Kidney (tissue), 14 donors: ENCODE data around the gene ZBTB17. TPM values are rescaled to one million over a fixed set of nuclear protein-coding genes. Genes with fewer than 3 reads are reported as not detected.
A peak's percentile ranks its signal among the peaks of the same experiment; 100 is the strongest.

Experiments
- DNase-seq, 5 donors: peaks; one replicate each; pipeline ENCODE4 v3.0.0-alpha.2; 2013 to 2020
- FAIRE-seq: peaks from 2 replicates; lab custom pipeline; 2012; peaks lifted over from hg19 to GRCh38; lab: Jason Lieb, UNC
- H3K27ac ChIP-seq, 2 donors: one replicate each; pipeline ENCODE4 v1.7.0; 2013; ENCODE audit warnings: low read depth in 2 of 2, low read length in 2 of 2, inconsistent platforms in 1 of 2
- H3K27me3 ChIP-seq: one replicate; pipeline ENCODE4 v1.7.1; 2013; ENCODE audit warnings: low read length, inconsistent platforms; ENCODE audit not compliant: control insufficient read depth, insufficient read depth
- H3K36me3 ChIP-seq, 3 donors: one replicate each; pipeline versions ENCODE4 v1.7.0 to v1.7.1; 2013; ENCODE audit warnings: low read length in 3 of 3, control low read depth in 1 of 3, inconsistent platforms in 1 of 3; ENCODE audit not compliant: insufficient read depth in 3 of 3, control insufficient read depth in 2 of 3
- H3K4me1 ChIP-seq, 3 donors: one replicate each; pipeline versions ENCODE4 v1.7.0 to v1.7.1; 2013; ENCODE audit warnings: low read length in 3 of 3, inconsistent platforms in 1 of 3, low read depth in 1 of 3; ENCODE audit not compliant: control insufficient read depth in 2 of 3, insufficient read depth in 2 of 3
- H3K4me3 ChIP-seq, 3 donors: one replicate each; pipeline versions ENCODE4 v1.7.0 to v1.8.1; 2013; ENCODE audit warnings: low read length in 3 of 3, control low read depth in 1 of 3, inconsistent platforms in 1 of 3
- H3K9ac ChIP-seq, 3 donors: one replicate each; pipeline versions ENCODE4 v1.7.0 to v1.7.1; 2013; ENCODE audit warnings: low read length in 3 of 3, control low read depth in 1 of 3, inconsistent platforms in 1 of 3
- H3K9me3 ChIP-seq, 3 donors: one replicate each; pipeline versions ENCODE4 v1.7.0 to v1.7.1; 2013; ENCODE audit warnings: low read length in 3 of 3, control low read depth in 1 of 3, inconsistent platforms in 1 of 3; ENCODE audit not compliant: control insufficient read depth in 2 of 3, insufficient read depth in 1 of 3
- intact Hi-C: fragments of 100-400 bp; cut with DNase I; formaldehyde crosslinking; loops from one replicate; pipeline ENCODE4 v1.11.1; 2022
- polyA plus RNA-seq: library from polyadenylated mRNA; stranded (reverse); fragments of 350-450 nt; fragmentation: Illumina TruSeq; extraction: RNeasy Lipid Tissue Mini Kit (QIAGEN cat#74804); gene quantifications from one replicate; pipeline ENCODE4 v1.2.3, GENCODE V29; 2014; ENCODE audit warnings: low read depth, low replicate concordance; ENCODE audit not compliant: insufficient read depth
- total RNA-seq: library from RNA; stranded (reverse); fragmentation: NEBNext Ultra II Directional; extraction: Animal tissue kit (Norgen Biotek cat#: 25700); gene quantifications from one replicate; pipeline ENCODE4 v1.2.1, GENCODE V29; 2021
- TF ChIP-seq, protein P1 (sequence below): IDR thresholded peaks from 3 replicates; pipeline ENCODE4 v1.5.1; 2012; ENCODE audit warnings: mild to moderate bottlenecking, moderate library complexity, borderline replicate concordance; ENCODE audit not compliant: insufficient read depth; ENCODE audit errors: extremely low read depth
- donor health status: control.
- donor health status: control.
- donor health status: control.
- donor health status: control.
- donor health status: control.
- donor health status: DM: yes; HTN: yes; CAD: no.
- donor health status: Normal renal cell carcinoma (clear cell type).

ZBTB17 gene
- total and polyA plus RNA-seq, 2 donors from 2014 or later = 33.1 to 41.5 TPM

DNA sequence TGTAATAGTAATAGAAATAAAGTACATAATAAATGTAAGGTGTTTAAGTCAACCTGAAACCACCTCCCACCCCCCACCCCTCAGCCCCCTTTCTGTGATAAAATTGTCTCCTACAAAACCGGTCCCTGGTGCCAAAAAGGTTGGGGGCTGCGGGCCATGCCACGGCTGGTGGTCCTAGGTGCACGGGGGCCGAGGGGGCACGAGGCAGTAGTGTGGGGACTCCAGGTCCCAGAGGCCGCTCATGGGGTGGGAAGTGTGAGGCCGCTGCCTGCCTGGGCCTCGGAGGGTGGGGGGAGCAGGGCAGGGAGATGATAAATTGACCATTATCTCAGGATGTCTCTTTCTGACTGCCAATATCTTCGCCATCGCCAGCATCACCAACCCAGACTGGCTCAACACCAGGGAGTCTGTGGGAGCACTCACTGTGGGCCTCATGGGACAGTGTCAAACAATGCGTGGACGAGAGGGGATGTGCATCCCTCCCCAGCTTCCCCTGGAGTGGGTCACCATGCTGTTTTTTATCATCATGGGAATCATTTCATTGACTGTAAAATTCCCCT lies 6.5 kb downstream of the ZBTB17 start:
- TF ChIP-seq, protein P1, sequence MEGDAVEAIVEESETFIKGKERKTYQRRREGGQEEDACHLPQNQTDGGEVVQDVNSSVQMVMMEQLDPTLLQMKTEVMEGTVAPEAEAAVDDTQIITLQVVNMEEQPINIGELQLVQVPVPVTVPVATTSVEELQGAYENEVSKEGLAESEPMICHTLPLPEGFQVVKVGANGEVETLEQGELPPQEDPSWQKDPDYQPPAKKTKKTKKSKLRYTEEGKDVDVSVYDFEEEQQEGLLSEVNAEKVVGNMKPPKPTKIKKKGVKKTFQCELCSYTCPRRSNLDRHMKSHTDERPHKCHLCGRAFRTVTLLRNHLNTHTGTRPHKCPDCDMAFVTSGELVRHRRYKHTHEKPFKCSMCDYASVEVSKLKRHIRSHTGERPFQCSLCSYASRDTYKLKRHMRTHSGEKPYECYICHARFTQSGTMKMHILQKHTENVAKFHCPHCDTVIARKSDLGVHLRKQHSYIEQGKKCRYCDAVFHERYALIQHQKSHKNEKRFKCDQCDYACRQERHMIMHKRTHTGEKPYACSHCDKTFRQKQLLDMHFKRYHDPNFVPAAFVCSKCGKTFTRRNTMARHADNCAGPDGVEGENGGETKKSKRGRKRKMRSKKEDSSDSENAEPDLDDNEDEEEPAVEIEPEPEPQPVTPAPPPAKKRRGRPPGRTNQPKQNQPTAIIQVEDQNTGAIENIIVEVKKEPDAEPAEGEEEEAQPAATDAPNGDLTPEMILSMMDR = no peak
- no peaks in the 10 kb centered on the region for H3K27me3 ChIP-seq
- DNase-seq (peak in 1 of 5 donors; percentile 68), FAIRE-seq (no peak)
- no peak overlapping the region for H3K4me3 ChIP-seq
- intact Hi-C loops = no loop called here
- H3K4me1 ChIP-seq = peaks cover 0 to 7% (median 2%) of the 10 kb centered on the region in 3 donors
- no peak overlapping the region for H3K27ac ChIP-seq
- no peak overlapping the region for H3K9ac ChIP-seq
- H3K36me3 ChIP-seq = peaks cover 0 to 12% (median 3%) of the 10 kb centered on the region in 3 donors
- H3K9me3 ChIP-seq = no peaks in the 10 kb centered on the region

DNA sequence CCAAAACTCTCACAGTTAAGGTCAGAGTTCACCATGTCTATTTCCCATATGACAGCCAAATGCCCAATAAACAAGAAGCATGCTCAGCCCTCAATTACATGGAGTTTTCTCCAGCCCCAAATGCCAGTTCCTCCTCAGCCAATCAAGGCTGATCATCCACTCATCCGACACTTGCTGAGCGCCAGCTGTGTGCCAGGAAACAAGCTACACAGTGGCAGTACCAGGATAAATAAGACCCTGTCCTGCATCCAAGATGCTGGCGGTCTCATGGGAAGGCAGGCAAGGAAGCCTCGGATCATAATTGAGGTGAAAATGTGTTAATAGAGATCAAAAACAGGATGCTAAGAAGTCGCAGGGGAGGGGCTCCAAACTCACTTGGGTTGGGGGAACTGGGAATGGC lies 7.7 kb downstream of the ZBTB17 start:
- no peak overlapping the region for H3K4me3 ChIP-seq
- H3K36me3 ChIP-seq = peaks cover 0 to 12% (median 3%) of the 10 kb centered on the region in 3 donors
- H3K27me3 ChIP-seq = no peaks in the 10 kb centered on the region
- intact Hi-C loops = no loop called here
- no peak for DNase-seq
- no peak overlapping the region for H3K27ac ChIP-seq
- FAIRE-seq = no peak
- no peaks in the 10 kb centered on the region for H3K9me3 ChIP-seq
- no peak overlapping the region for H3K9ac ChIP-seq
- TF ChIP-seq, protein P1 = no peak
- peaks cover 0 to 7% (median 2%) of the 10 kb centered on the region in 3 donors for H3K4me1 ChIP-seq

- H3K9me3 ChIP-seq = no peaks in the 10 kb centered on the region
- H3K36me3 ChIP-seq = peaks cover 0 to 5% (median 0%) of the 10 kb centered on the region in 3 donors
- H3K9ac ChIP-seq = no peak overlapping the region
- H3K4me3 ChIP-seq = no peak overlapping the region
- peaks cover 0 to 7% (median 2%) of the 10 kb centered on the region in 3 donors for H3K4me1 ChIP-seq
- no peak for DNase-seq
- no peaks in the 10 kb centered on the region for H3K27me3 ChIP-seq
- FAIRE-seq = no peak
- intact Hi-C loops = no loop called here
- TF ChIP-seq, protein P1 = no peak
- H3K27ac ChIP-seq = no peak overlapping the region
These were observed 9.0 kb downstream of the ZBTB17 start for GRCh38 chr1:15966956-15967344.
